H1 (cell line): ENCODE measurements around the gene VIT. TPM values are rescaled to one million over a fixed set of nuclear protein-coding genes. Genes with fewer than 3 reads are reported as not detected.
A peak's percentile ranks its signal among the peaks of the same experiment; 100 is the strongest.

Experiments
- CTCF ChIA-PET: fragments of 300-600 bp; sonication (Branson Sonifier 250); formaldehyde crosslinking; loops from one replicate; lab custom pipeline; 2021; ENCODE audit not compliant: partially characterized antibody; lab: Charles Lee
- POLR2A ChIA-PET: fragments of 300-600 bp; sonication (Branson Sonifier 250); formaldehyde crosslinking; loops from one replicate; lab custom pipeline; 2021; ENCODE audit warnings: inconsistent platforms; ENCODE audit not compliant: partially characterized antibody; lab: Charles Lee
- DNase-seq, 2 experiments: peaks; one replicate each; pipeline versions ENCODE4 v3.0.0 to v3.0.0-alpha.2; 2010 to 2022; ENCODE audit warnings: low spot score in 2 of 2, low read depth in 1 of 2, mixed read lengths in 1 of 2
- FAIRE-seq: peaks from 2 replicates; lab custom pipeline; 2011; peaks lifted over from hg19 to GRCh38; lab: Jason Lieb, UNC
- H2AFZ ChIP-seq: 2 replicates; pipeline ENCODE4 v1.8.1; 2012; ENCODE audit warnings: low read length, inconsistent platforms
- H2AK5ac ChIP-seq: 2 replicates; pipeline ENCODE4 v1.6.1; 2013; ENCODE audit warnings: low read depth, low read length
- H2BK120ac ChIP-seq: replicated peaks from 2 replicates; pipeline ENCODE3; 2013; ENCODE audit warnings: low read depth, low read length, inconsistent platforms
- H2BK12ac ChIP-seq: 2 replicates; pipeline ENCODE4 v1.6.1; 2013; ENCODE audit warnings: low read depth, low read length
- H2BK15ac ChIP-seq: 2 replicates; pipeline ENCODE4 v1.6.1; 2013; ENCODE audit warnings: low read length
- H2BK20ac ChIP-seq: 2 replicates; pipeline ENCODE4 v1.6.1; 2013; ENCODE audit warnings: low read length
- H2BK5ac ChIP-seq: 2 replicates; pipeline ENCODE4 v1.6.1; 2013; ENCODE audit warnings: low read depth, low read length
- H3K14ac ChIP-seq: 2 replicates; pipeline ENCODE4 v1.6.1; 2013; ENCODE audit warnings: inconsistent platforms; ENCODE audit not compliant: insufficient read length
- H3K18ac ChIP-seq: 2 replicates; pipeline ENCODE4 v1.6.1; 2013; ENCODE audit warnings: low read length; ENCODE audit errors: extremely low read depth
- H3K23ac ChIP-seq: 2 replicates; pipeline ENCODE4 v1.6.1; 2013; ENCODE audit warnings: inconsistent platforms; ENCODE audit not compliant: insufficient read length
- H3K23me2 ChIP-seq: 2 replicates; pipeline ENCODE4 v1.6.1; 2013; ENCODE audit warnings: low read depth, low read length
- H3K27ac ChIP-seq: 2 replicates; pipeline ENCODE4 v1.6.1; 2011; ENCODE audit warnings: low read depth, low read length, inconsistent platforms
- H3K27me3 ChIP-seq, 4 experiments: replicated peaks in 1 of 4; 1 replicate in 1 of 4; 2 replicates in 3 of 4; pipeline versions ENCODE4 v1.6.1 to v1.8.1; 2011 to 2013; ENCODE audit warnings: low read length in 3 of 4, mild to moderate bottlenecking in 3 of 4, inconsistent platforms in 2 of 4, mixed read lengths in 2 of 4, moderate library complexity in 1 of 4; ENCODE audit not compliant: control insufficient read depth in 3 of 4, insufficient read depth in 3 of 4; ENCODE audit errors: extremely low read depth in 1 of 4
- H3K36me3 ChIP-seq, 4 experiments: 2 replicates each; pipeline versions ENCODE4 v1.6.1 to v1.8.1; 2011 to 2013; ENCODE audit warnings: mild to moderate bottlenecking in 4 of 4, low read length in 3 of 4, moderate library complexity in 2 of 4, control low read depth in 1 of 4, inconsistent platforms in 1 of 4; ENCODE audit not compliant: insufficient read depth in 4 of 4, control insufficient read depth in 2 of 4
- H3K4ac ChIP-seq: replicated peaks from 2 replicates; pipeline ENCODE3; 2013; ENCODE audit warnings: low read length, low read depth, mixed read lengths, inconsistent platforms; ENCODE audit not compliant: insufficient read length
- H3K4me1 ChIP-seq, 4 experiments: replicated peaks in 1 of 4; 1 replicate in 1 of 4; 2 replicates in 3 of 4; pipeline versions ENCODE4 v1.6.1 to v1.8.1; 2011 to 2013; ENCODE audit warnings: low read length in 3 of 4, inconsistent platforms in 2 of 4, mixed read lengths in 1 of 4; ENCODE audit not compliant: insufficient read depth in 4 of 4, control insufficient read depth in 3 of 4
- H3K4me2 ChIP-seq, 2 experiments: 2 replicates each; pipeline versions ENCODE4 v1.6.1 to v1.8.1; 2011 to 2013; ENCODE audit warnings: low read depth in 2 of 2, low read length in 2 of 2, control low read depth in 1 of 2, inconsistent platforms in 1 of 2, mild to moderate bottlenecking in 1 of 2; ENCODE audit not compliant: insufficient read depth in 1 of 2
- H3K4me3 ChIP-seq, 4 experiments: fragments of 200-600, 300-600 bp in 1 of 4; sonication (generic), shearing (Covaris generic), sonication (Bioruptor Twin) in 1 of 4; 2 replicates each; pipeline versions ENCODE4 v1.5.1 to v1.8.1; 2011 to 2016; ENCODE audit warnings: low read length in 4 of 4, low read depth in 3 of 4, control low read depth in 2 of 4, inconsistent platforms in 2 of 4, mild to moderate bottlenecking in 2 of 4, mixed read lengths in 1 of 4, moderate library complexity in 1 of 4; ENCODE audit not compliant: insufficient read depth in 2 of 4; ENCODE audit errors: extremely low read depth in 1 of 4
- H3K56ac ChIP-seq: replicated peaks from 2 replicates; pipeline ENCODE3; 2013; ENCODE audit warnings: low read depth, mild to moderate bottlenecking, mixed read lengths, low read length, inconsistent platforms; ENCODE audit not compliant: insufficient read length
- H3K79me1 ChIP-seq: 2 replicates; pipeline ENCODE4 v1.6.1; 2013; ENCODE audit warnings: low read depth, low read length, control low read depth
- H3K79me2 ChIP-seq, 2 experiments: 2 replicates each; pipeline versions ENCODE4 v1.6.1 to v1.8.1; 2012 to 2013; ENCODE audit warnings: low read length in 2 of 2, mild to moderate bottlenecking in 2 of 2, inconsistent platforms in 1 of 2; ENCODE audit not compliant: insufficient read depth in 2 of 2, control insufficient read depth in 1 of 2
- H3K9ac ChIP-seq, 4 experiments: replicated peaks in 1 of 4; 1 replicate in 1 of 4; 2 replicates in 3 of 4; pipeline versions ENCODE4 v1.6.1 to v1.8.1; 2011 to 2013; ENCODE audit warnings: low read depth in 3 of 4, low read length in 3 of 4, control low read depth in 2 of 4, mild to moderate bottlenecking in 2 of 4, moderate library complexity in 2 of 4, inconsistent platforms in 1 of 4; ENCODE audit errors: extremely low read depth in 1 of 4
- H3K9me3 ChIP-seq, 2 experiments: 2 replicates each; pipeline versions ENCODE4 v1.6.1 to v1.8.1; 2012 to 2013; ENCODE audit warnings: mild to moderate bottlenecking in 2 of 2, moderate library complexity in 2 of 2, control low read depth in 1 of 2, inconsistent platforms in 1 of 2, low read depth in 1 of 2, low read length in 1 of 2, mixed read lengths in 1 of 2; ENCODE audit not compliant: insufficient read depth in 2 of 2
- H4K20me1 ChIP-seq, 2 experiments: replicated peaks in 1 of 2; 2 replicates each; pipeline versions ENCODE3 to v1.8.1; 2011 to 2013; ENCODE audit warnings: inconsistent platforms in 2 of 2, low read length in 2 of 2, mild to moderate bottlenecking in 1 of 2; ENCODE audit not compliant: insufficient read depth in 2 of 2, control insufficient read depth in 1 of 2
- H4K5ac ChIP-seq: 2 replicates; pipeline ENCODE4 v1.6.1; 2013; ENCODE audit warnings: low read length, low read depth, mixed read lengths, inconsistent platforms; ENCODE audit not compliant: insufficient read length
- H4K8ac ChIP-seq: 2 replicates; pipeline ENCODE4 v1.8.0; 2013; ENCODE audit warnings: mild to moderate bottlenecking, moderate library complexity, low read length, inconsistent platforms; ENCODE audit not compliant: insufficient read depth; ENCODE audit errors: extremely low read depth
- H4K91ac ChIP-seq: replicated peaks from 2 replicates; pipeline ENCODE3; 2013; ENCODE audit warnings: low read length, mixed read lengths, inconsistent platforms; ENCODE audit not compliant: insufficient read length
- CHD2 ChIP-seq: IDR thresholded peaks from 2 replicates; pipeline ENCODE4 v1.6.1; 2012; ENCODE audit warnings: low read length, improper control_type of control experiment
- CREB1 ChIP-seq: IDR thresholded peaks from 2 replicates; pipeline ENCODE4 v1.6.1; 2012; ENCODE audit warnings: inconsistent platforms
- E2F6 ChIP-seq: IDR thresholded peaks from 2 replicates; pipeline ENCODE4 v1.6.1; 2012; ENCODE audit warnings: inconsistent platforms
- EP300 ChIP-seq, 2 experiments: IDR thresholded peaks; 1 replicate in 1 of 2; 2 replicates in 1 of 2; pipeline ENCODE4 v1.6.1; 2011 to 2012; ENCODE audit warnings: low read depth in 2 of 2, low read length in 2 of 2, mild to moderate bottlenecking in 2 of 2, borderline replicate concordance in 1 of 2, inconsistent platforms in 1 of 2, moderate library complexity in 1 of 2
- NRF1 ChIP-seq: IDR thresholded peaks from 2 replicates; pipeline ENCODE4 v1.6.1; 2011; ENCODE audit warnings: mild to moderate bottlenecking, low read depth, low read length, improper control_type of control experiment
- RBBP5 ChIP-seq: IDR thresholded peaks from 2 replicates; pipeline ENCODE4 v1.7.1; 2012; ENCODE audit warnings: low read depth, mild to moderate bottlenecking, inconsistent platforms, low read length, moderate library complexity, borderline replicate concordance
- TAF1 ChIP-seq: IDR thresholded peaks from 2 replicates; pipeline ENCODE4 v1.6.1; 2011; ENCODE audit warnings: mild to moderate bottlenecking, low read depth, low read length
- WGBS, 2 experiments: shearing (Covaris generic) in 1 of 2; methylation state at CpG; one replicate each; pipeline versions ENCODE4 v1.1.6 to v1.1.7; 2013 to 2015; ENCODE audit warnings: low lambda C conversion rate in 2 of 2, mixed read lengths in 2 of 2, inconsistent platforms in 1 of 2, low coverage in 1 of 2, missing lambda C conversion rate in 1 of 2; ENCODE audit not compliant: insufficient replicate concordance in 2 of 2, insufficient coverage in 1 of 2, insufficient read length in 1 of 2; ENCODE audit errors: extremely low coverage in 1 of 2, missing lambda C conversion rate in 1 of 2; 5-methylcytosine and 5-hydroxymethylcytosine counted together
- polyA plus RNA-seq, 7 experiments: library from polyadenylated mRNA; depleted of rRNA in 3 of 7; stranded (reverse) in 5 of 7; unstranded in 2 of 7; fragments of >200 nt in 5 of 7; fragments of 200-250 nt in 2 of 7; gene quantifications; 1 replicate in 5 of 7; 2 replicates in 1 of 7; 4 replicates in 1 of 7; pipeline versions ENCODE4 v1.2.1 to v1.2.3, GENCODE V29; 2011 to 2013; ENCODE audit warnings: missing spikeins in 2 of 7, mixed read lengths in 2 of 7
- total RNA-seq: library from RNA; stranded (reverse); fragmentation: NEBNext Ultra II Directional; extraction: Animal tissue kit (Norgen Biotek cat#: 25700); gene quantifications from 2 replicates; pipeline ENCODE4 v1.2.1, GENCODE V29; 2021

The VIT gene
- total and polyA plus RNA-seq, 2 of the 8 experiments (the other 6 are each of a cell fraction or from before 2014, with no cell fraction given), result 0.03 TPM; not detected in 1

- H3K4me1 ChIP-seq, result peaks cover 0 to 6% (median 3%) of the 10 kb centered on the region in 4 experiments; a peak in 3 of 7 replicates
- no peak overlapping the region for H4K5ac ChIP-seq
- peak overlapping the region; percentile 68; the same call in 1 of the 2 replicates for H2AK5ac ChIP-seq
- H4K8ac ChIP-seq, result no peak overlapping the region
- no peaks in the 10 kb centered on the region; a peak in 1 of 7 replicates for H3K27me3 ChIP-seq
- no peak overlapping the region for H2BK120ac ChIP-seq
- H3K4me3 ChIP-seq, result no peak overlapping the region
- FAIRE-seq (no peak), DNase-seq (no peak)
- no peaks in the 10 kb centered on the region for H3K9me3 ChIP-seq
- H2BK5ac ChIP-seq, result no peak overlapping the region
- 0 out of 2 replicates have a peak overlapping the region, but pooled peaks have one; percentile 19 for H2BK12ac ChIP-seq
- TF ChIP-seq EP300 (IDR thresholded peaks at IDR 0.05; ENCODE audit: borderline replicate concordance in 1 of 2, low read depth in 2 of 2, low read length in 2 of 2) (no peak), CREB1 (no peak), CHD2 (no peak), NRF1 (no peak), RBBP5 (no peak), TAF1 (no peak), E2F6 (no peak)
- 91% methylated on average over 3 of the region's 3 CpGs; no CpG with 5 or more reads in 1 of the 2 experiments for WGBS, 2 experiments
- H3K23ac ChIP-seq, result no peak overlapping the region
- 0 out of 2 replicates have a peak overlapping the region, but pooled peaks have one; percentile 40 for H2BK20ac ChIP-seq
- H3K4me2 ChIP-seq, result no peak overlapping the region
- H3K79me2 ChIP-seq, result no peaks in the 10 kb centered on the region
- H4K20me1 ChIP-seq, result no peaks in the 10 kb centered on the region
- no peak overlapping the region for H3K4ac ChIP-seq
- H3K27ac ChIP-seq, result no peak overlapping the region
- ChIA-PET POLR2A (no interaction called here), CTCF (interaction anchor here (0.6 to 1.7 kb wide), 4 partner anchors 31 to 70 kb away, joined by 3 to 7 read pairs (median 4); no protein-coding TSS in a partner anchor)
- no peak overlapping the region for H3K56ac ChIP-seq
- H2BK15ac ChIP-seq, result no peak overlapping the region
- H4K91ac ChIP-seq, result no peak overlapping the region
- no peaks in the 10 kb centered on the region for H3K36me3 ChIP-seq
- no peaks in the 10 kb centered on the region for H3K79me1 ChIP-seq
- H2AFZ ChIP-seq, result peak overlapping the region; percentile 73; the same call in 1 of the 2 replicates
- peak overlapping the region; percentile 16; the same call in 1 of the 2 replicates for H3K18ac ChIP-seq
- H3K23me2 ChIP-seq, result no peaks in the 10 kb centered on the region
- no peak overlapping the region for H3K9ac ChIP-seq
- no peak overlapping the region for H3K14ac ChIP-seq
Observed at GRCh38 chr2:36732673-36733036, 36.1 kb downstream of the VIT start.
